Activated CD8-positive, alpha-beta T cell treated with anti-CD3 and anti-CD28 coated beads for 36 hours (primary cell): ENCODE results near the gene RNU11. TPM values are rescaled to one million over a fixed set of nuclear protein-coding genes. Genes with fewer than 3 reads are reported as not detected.
"Not testable (repeated sequence)": the region's sequence is repeated elsewhere in the genome, so short reads cannot be mapped to it uniquely, and the experiment has no call there.

Experiments
- ATAC-seq: fragments of 200-7000 bp; cut with Tn5 transposase; one replicate; pipeline ENCODE4 v1.10.0; 2021; ENCODE audit warnings: mild to moderate bottlenecking, moderate library complexity
- CTCF ChIA-PET: fragments of 350-600 bp; sonication (Branson Sonifier 250); formaldehyde crosslinking; loops from one replicate; lab custom pipeline; 2021; ENCODE audit warnings: antibody characterized with exemption; lab: Charles Lee
- POLR2A ChIA-PET: fragments of 350-600 bp; sonication (Branson Sonifier 250); formaldehyde crosslinking; loops from one replicate; lab custom pipeline; 2021; ENCODE audit warnings: antibody characterized with exemption; lab: Charles Lee
- DNase-seq: peaks from one replicate; pipeline ENCODE4 v3.0.0-alpha.2; 2020
- H3K27ac Mint-ChIP-seq: one replicate; pipeline ENCODE4 v1.8.0; 2021; ENCODE audit warnings: mild to moderate bottlenecking, mixed read lengths
- H3K27me3 Mint-ChIP-seq: one replicate; pipeline ENCODE4 v1.8.0; 2021; ENCODE audit warnings: mixed read lengths
- H3K36me3 Mint-ChIP-seq: one replicate; pipeline ENCODE4 v1.8.0; 2021; ENCODE audit warnings: low read depth, mixed read lengths
- H3K4me1 Mint-ChIP-seq: one replicate; pipeline ENCODE4 v1.8.0; 2021; ENCODE audit warnings: low read depth, mixed read lengths
- H3K4me3 Mint-ChIP-seq: one replicate; pipeline ENCODE4 v1.8.0; 2021; ENCODE audit warnings: mild to moderate bottlenecking, moderate library complexity, mixed read lengths
- H3K9me3 Mint-ChIP-seq: one replicate; pipeline ENCODE4 v1.8.0; 2021; ENCODE audit warnings: mixed read lengths
- CTCF ChIP-seq: fragments of 200-600 bp; IDR thresholded peaks from one replicate; pipeline ENCODE4 v1.8.0; 2022; ENCODE audit warnings: antibody characterized with exemption, mild to moderate bottlenecking
- intact Hi-C: fragments of 100-400 bp; cut with micrococcal nuclease; formaldehyde crosslinking; loops from one replicate; pipeline ENCODE4 v1.10.0; 2022
- total RNA-seq, 2 experiments: library from RNA; stranded (reverse); gene quantifications; one replicate each; pipeline ENCODE4 v1.2.3, GENCODE V29; 2021

Gene RNU11
- total RNA-seq, 2 experiments from 2014 or later: not detected

GRCh38 chr1:28671254-28671780 is 22.9 kb downstream of the RNU11 start:
- no peaks in the 10 kb centered on the region for H3K9me3 Mint-ChIP-seq
- no peak overlapping the region for H3K4me3 Mint-ChIP-seq
- no peaks in the 10 kb centered on the region for H3K27me3 Mint-ChIP-seq
- TF ChIP-seq CTCF: no peak
- intact Hi-C loops: no loop called here
- DNase-seq (no peak), ATAC-seq (no peak)
- ChIA-PET POLR2A (interaction anchor here (6.9 kb wide), 1 partner anchor 23 kb away, joined by 98 read pairs; the partner anchor contains the start of gene RNU11), CTCF (interaction anchor here (1.2 kb wide), 1 partner anchor 65 kb away, joined by 3 read pairs; the partner anchor contains the start of gene YTHDF2)
- peaks cover 4% of the 10 kb centered on the region for H3K36me3 Mint-ChIP-seq
- H3K27ac Mint-ChIP-seq: no peak overlapping the region
- H3K4me1 Mint-ChIP-seq: peaks cover 11% of the 10 kb centered on the region

GRCh38 chr1:28672971-28673370 is 24.6 kb downstream of the RNU11 start:
- H3K4me3 Mint-ChIP-seq, H3K27me3 Mint-ChIP-seq, ATAC-seq, CTCF ChIA-PET, DNase-seq, H3K36me3 Mint-ChIP-seq, H3K9me3 Mint-ChIP-seq, intact Hi-C loops, H3K27ac Mint-ChIP-seq: not testable (repeated sequence)
- POLR2A ChIA-PET: interaction anchor here (0.6 kb wide), 1 partner anchor 24 kb away, joined by 3 read pairs; no protein-coding TSS in a partner anchor
- H3K4me1 Mint-ChIP-seq: peaks cover 11% of the 10 kb centered on the region

- no peak for TF ChIP-seq CTCF
- no peak overlapping the region for H3K27ac Mint-ChIP-seq
- ATAC-seq: no peak
- DNase-seq: no peak
- no peaks in the 10 kb centered on the region for H3K9me3 Mint-ChIP-seq
- intact Hi-C loops: no loop called here
- peaks cover 6% of the 10 kb centered on the region for H3K4me1 Mint-ChIP-seq
- H3K4me3 Mint-ChIP-seq: no peak overlapping the region
- peaks cover under 1% of the 10 kb centered on the region for H3K36me3 Mint-ChIP-seq
- POLR2A ChIA-PET: interaction anchor here (0.8 kb wide), 1 partner anchor 57 kb away, joined by 4 read pairs; no protein-coding TSS in a partner anchor
- H3K27me3 Mint-ChIP-seq: no peaks in the 10 kb centered on the region
- CTCF ChIA-PET: interaction anchor here (0.9 kb wide), 1 partner anchor 60 kb away, joined by 3 read pairs; no protein-coding TSS in a partner anchor
Observed at GRCh38 chr1:28675924-28676257, 27.5 kb downstream of the RNU11 start.

- CTCF ChIA-PET: no interaction called here
- H3K36me3 Mint-ChIP-seq: peaks cover 4% of the 10 kb centered on the region
Observed at GRCh38 chr1:28680151-28680550, 31.8 kb downstream of the RNU11 start.

GRCh38 chr1:28682840-28683239 is 34.4 kb downstream of the RNU11 start:
- intact Hi-C loops: no loop called here
- Mint-ChIP-seq H3K27ac (no peak overlapping the region), H3K4me3 (no peak overlapping the region), H3K36me3 (peaks cover 7% of the 10 kb centered on the region), H3K27me3 (no peaks in the 10 kb centered on the region), H3K9me3 (no peaks in the 10 kb centered on the region), H3K4me1 (no peaks in the 10 kb centered on the region)
- ATAC-seq (no peak), DNase-seq (no peak)
- ChIA-PET POLR2A (interaction anchor here (0.7 to 1.4 kb wide), 2 partner anchors 18 to 176 kb away, joined by 3 read pairs; no protein-coding TSS in a partner anchor), CTCF (no interaction called here)
- TF ChIP-seq CTCF: no peak

More at GRCh38 chr1:28680151-28680550, 31.8 kb downstream of the RNU11 start:
- POLR2A ChIA-PET: no interaction called here
- no peak overlapping the region for H3K4me3 Mint-ChIP-seq
- no peaks in the 10 kb centered on the region for H3K9me3 Mint-ChIP-seq
- no peak overlapping the region for H3K27ac Mint-ChIP-seq
- intact Hi-C loops: no loop called here
- TF ChIP-seq CTCF: no peak
- H3K27me3 Mint-ChIP-seq: no peaks in the 10 kb centered on the region
- no peak for ATAC-seq
- H3K4me1 Mint-ChIP-seq: peaks cover 5% of the 10 kb centered on the region
- no peak for DNase-seq
